ENCODE measurements around the gene PLTP.

DNA sequence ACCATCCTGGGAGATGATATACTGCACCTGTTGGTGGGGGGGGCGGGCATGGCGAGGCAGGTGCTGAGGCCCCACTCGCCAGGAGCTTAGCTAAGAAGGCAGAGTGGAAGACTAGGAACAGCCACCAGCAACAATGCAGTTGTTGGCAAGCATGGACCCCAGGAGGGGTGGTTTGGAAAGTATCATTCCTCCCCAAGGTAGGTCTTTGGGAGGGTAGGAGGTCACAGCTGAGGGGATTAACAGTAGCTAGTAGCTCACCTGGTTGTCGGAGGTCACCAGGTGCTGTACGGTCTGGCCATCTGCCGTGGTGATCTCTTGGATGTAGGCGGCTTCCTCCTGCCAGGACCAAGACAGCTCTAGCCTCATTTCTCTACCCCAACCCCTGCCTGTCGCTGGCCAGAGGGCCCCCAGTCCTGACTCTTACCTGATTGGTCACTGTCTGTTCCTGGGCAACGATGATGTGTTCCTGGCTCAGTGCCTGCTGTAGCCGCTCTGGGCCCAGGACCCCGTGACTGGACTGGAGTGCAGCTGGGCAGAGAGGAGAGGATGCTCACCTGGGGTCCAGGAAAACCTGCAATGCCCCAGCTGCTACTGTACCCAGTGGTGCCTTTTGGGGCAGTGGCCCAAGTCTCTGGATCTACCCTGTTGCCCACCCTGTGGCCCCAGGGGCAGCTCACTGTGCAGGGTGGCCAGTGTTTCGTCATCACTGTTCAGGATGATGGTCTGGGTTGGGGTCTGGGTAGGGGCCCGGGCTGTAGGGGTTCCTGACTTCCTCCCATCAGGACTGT lies 37.8 kb upstream of the PLTP start:
- TF ChIP-seq POLR2A (IDR thresholded peaks at IDR 0.05) (no peak), POLR2AphosphoS5 (IDR thresholded peaks at IDR 0.05) (no peak), EP300 (IDR thresholded peaks at IDR 0.05) (no peak)
- TF ChIP-seq, protein P1, sequence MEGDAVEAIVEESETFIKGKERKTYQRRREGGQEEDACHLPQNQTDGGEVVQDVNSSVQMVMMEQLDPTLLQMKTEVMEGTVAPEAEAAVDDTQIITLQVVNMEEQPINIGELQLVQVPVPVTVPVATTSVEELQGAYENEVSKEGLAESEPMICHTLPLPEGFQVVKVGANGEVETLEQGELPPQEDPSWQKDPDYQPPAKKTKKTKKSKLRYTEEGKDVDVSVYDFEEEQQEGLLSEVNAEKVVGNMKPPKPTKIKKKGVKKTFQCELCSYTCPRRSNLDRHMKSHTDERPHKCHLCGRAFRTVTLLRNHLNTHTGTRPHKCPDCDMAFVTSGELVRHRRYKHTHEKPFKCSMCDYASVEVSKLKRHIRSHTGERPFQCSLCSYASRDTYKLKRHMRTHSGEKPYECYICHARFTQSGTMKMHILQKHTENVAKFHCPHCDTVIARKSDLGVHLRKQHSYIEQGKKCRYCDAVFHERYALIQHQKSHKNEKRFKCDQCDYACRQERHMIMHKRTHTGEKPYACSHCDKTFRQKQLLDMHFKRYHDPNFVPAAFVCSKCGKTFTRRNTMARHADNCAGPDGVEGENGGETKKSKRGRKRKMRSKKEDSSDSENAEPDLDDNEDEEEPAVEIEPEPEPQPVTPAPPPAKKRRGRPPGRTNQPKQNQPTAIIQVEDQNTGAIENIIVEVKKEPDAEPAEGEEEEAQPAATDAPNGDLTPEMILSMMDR (IDR thresholded peaks at IDR 0.05): no peak

All from suprapubic skin (tissue), 4 donors.